GM18526 (cell line): ENCODE data around the gene CLIP2.

Source experiments
- POLR2A ChIP-seq: IDR thresholded peaks from 3 replicates; pipeline ENCODE4 v1.6.1; 2011; ENCODE audit not compliant: insufficient read length; ENCODE audit errors: extremely low read depth

CLIP2 gene

GRCh38 chr7:74455291-74455804 lies 166.1 kb downstream of the CLIP2 start:
- TF ChIP-seq POLR2A: no peak
